Measurements from ENCODE around the gene RIMS4. TPM values are rescaled to one million over a fixed set of nuclear protein-coding genes. Genes with fewer than 3 reads are reported as not detected.

The RIMS4 gene
- total and polyA plus RNA-seq, 2 of the 13 experiments (the other 11 are each of a cell fraction or from before 2014, with no cell fraction given) = 0.01 to 0.07 TPM

GRCh38 chr20:44745598-44746366 lies 64.6 kb downstream of the RIMS4 start, which contains the start of gene KCNK15 (continued):
- TF ChIP-seq MEIS2 (CRISPR knock-in tag; IDR thresholded peaks at IDR 0.05) = no peak
- TF ChIP-seq THAP7 (CRISPR knock-in tag; IDR thresholded peaks at IDR 0.05) = no peak
- no peak for TF ChIP-seq ZNF747 (CRISPR knock-in tag; IDR thresholded peaks at IDR 0.05; ENCODE audit: borderline replicate concordance)
- TF ChIP-seq MTA1 (CRISPR knock-in tag; IDR thresholded peaks at IDR 0.05; ENCODE audit: borderline replicate concordance) = peak; percentile 71; the same call in 1 of the 2 replicates
- no peak for TF ChIP-seq TOPORS (CRISPR knock-in tag; IDR thresholded peaks at IDR 0.05)
- TF ChIP-seq, protein P1, sequence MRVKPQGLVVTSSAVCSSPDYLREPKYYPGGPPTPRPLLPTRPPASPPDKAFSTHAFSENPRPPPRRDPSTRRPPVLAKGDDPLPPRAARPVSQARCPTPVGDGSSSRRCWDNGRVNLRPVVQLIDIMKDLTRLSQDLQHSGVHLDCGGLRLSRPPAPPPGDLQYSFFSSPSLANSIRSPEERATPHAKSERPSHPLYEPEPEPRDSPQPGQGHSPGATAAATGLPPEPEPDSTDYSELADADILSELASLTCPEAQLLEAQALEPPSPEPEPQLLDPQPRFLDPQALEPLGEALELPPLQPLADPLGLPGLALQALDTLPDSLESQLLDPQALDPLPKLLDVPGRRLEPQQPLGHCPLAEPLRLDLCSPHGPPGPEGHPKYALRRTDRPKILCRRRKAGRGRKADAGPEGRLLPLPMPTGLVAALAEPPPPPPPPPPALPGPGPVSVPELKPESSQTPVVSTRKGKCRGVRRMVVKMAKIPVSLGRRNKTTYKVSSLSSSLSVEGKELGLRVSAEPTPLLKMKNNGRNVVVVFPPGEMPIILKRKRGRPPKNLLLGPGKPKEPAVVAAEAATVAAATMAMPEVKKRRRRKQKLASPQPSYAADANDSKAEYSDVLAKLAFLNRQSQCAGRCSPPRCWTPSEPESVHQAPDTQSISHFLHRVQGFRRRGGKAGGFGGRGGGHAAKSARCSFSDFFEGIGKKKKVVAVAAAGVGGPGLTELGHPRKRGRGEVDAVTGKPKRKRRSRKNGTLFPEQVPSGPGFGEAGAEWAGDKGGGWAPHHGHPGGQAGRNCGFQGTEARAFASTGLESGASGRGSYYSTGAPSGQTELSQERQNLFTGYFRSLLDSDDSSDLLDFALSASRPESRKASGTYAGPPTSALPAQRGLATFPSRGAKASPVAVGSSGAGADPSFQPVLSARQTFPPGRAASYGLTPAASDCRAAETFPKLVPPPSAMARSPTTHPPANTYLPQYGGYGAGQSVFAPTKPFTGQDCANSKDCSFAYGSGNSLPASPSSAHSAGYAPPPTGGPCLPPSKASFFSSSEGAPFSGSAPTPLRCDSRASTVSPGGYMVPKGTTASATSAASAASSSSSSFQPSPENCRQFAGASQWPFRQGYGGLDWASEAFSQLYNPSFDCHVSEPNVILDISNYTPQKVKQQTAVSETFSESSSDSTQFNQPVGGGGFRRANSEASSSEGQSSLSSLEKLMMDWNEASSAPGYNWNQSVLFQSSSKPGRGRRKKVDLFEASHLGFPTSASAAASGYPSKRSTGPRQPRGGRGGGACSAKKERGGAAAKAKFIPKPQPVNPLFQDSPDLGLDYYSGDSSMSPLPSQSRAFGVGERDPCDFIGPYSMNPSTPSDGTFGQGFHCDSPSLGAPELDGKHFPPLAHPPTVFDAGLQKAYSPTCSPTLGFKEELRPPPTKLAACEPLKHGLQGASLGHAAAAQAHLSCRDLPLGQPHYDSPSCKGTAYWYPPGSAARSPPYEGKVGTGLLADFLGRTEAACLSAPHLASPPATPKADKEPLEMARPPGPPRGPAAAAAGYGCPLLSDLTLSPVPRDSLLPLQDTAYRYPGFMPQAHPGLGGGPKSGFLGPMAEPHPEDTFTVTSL (CRISPR knock-in tag; IDR thresholded peaks at IDR 0.05; ENCODE audit: borderline replicate concordance) = no peak
- TF ChIP-seq ZNF44 (CRISPR knock-in tag; IDR thresholded peaks at IDR 0.05) = no peak
- TF ChIP-seq SIN3A (IDR thresholded peaks at IDR 0.05; ENCODE audit: borderline replicate concordance, low read depth, low read length) = no peak
- TF ChIP-seq ATRX (CRISPR knock-in tag; IDR thresholded peaks at IDR 0.05; ENCODE audit: borderline replicate concordance) = no peak
- TF ChIP-seq, protein P2, sequence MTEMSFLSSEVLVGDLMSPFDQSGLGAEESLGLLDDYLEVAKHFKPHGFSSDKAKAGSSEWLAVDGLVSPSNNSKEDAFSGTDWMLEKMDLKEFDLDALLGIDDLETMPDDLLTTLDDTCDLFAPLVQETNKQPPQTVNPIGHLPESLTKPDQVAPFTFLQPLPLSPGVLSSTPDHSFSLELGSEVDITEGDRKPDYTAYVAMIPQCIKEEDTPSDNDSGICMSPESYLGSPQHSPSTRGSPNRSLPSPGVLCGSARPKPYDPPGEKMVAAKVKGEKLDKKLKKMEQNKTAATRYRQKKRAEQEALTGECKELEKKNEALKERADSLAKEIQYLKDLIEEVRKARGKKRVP (CRISPR knock-in tag; IDR thresholded peaks at IDR 0.05) = no peak
- no peak for TF ChIP-seq ZNF160 (CRISPR knock-in tag; IDR thresholded peaks at IDR 0.05)
- no peak for TF ChIP-seq ZNF350 (CRISPR knock-in tag; IDR thresholded peaks at IDR 0.05; ENCODE audit: borderline replicate concordance, low read depth)
- no peak for TF ChIP-seq ZNF280B (CRISPR knock-in tag; IDR thresholded peaks at IDR 0.05; ENCODE audit: borderline replicate concordance)
- no peak for TF ChIP-seq KMT2A (CRISPR knock-in tag; IDR thresholded peaks at IDR 0.05)
- no peak for TF ChIP-seq CENPX (CRISPR knock-in tag; IDR thresholded peaks at IDR 0.05)
- TF ChIP-seq SALL1 (CRISPR knock-in tag; IDR thresholded peaks at IDR 0.05) = no peak
- no peak for TF ChIP-seq ARID2 (CRISPR knock-in tag; IDR thresholded peaks at IDR 0.05; ENCODE audit: borderline replicate concordance)
- no peak for TF ChIP-seq GATA4 (IDR thresholded peaks at IDR 0.05; ENCODE audit: borderline replicate concordance, low read depth)
- TF ChIP-seq ZNF597 (CRISPR knock-in tag; IDR thresholded peaks at IDR 0.05) = no peak
